Stimulated activated CD8-positive, alpha-beta memory T cell treated with anti-CD3 and anti-CD28 coated beads, Interleukin-2, amount 100 ng/mL, for 1 hour (primary cell): ENCODE data around the gene CCDC91.

ENCODE experiments used
- DNase-seq, 2 donors: peaks; one replicate each; pipeline ENCODE4 v3.0.0-alpha.2; 2020; ENCODE audit warnings: low read depth in 2 of 2

CCDC91 gene

GRCh38 chr12:28190321-28191050, at the start of gene CCDC91:
CCDC91 (plus strand) TSS chr12:28190456; CDS start chr12:28257216, 66,760 bp downstream.
- DNase-seq, result peak; percentile 68 to 79

- no peak for DNase-seq
These were observed 46.2 kb upstream of the CCDC91 start for GRCh38 chr12:28144059-28144458.

GRCh38 chr12:28144532-28144931, 45.7 kb upstream of the CCDC91 start:
- DNase-seq, result no peak

GRCh38 chr12:28145216-28145615, 45.0 kb upstream of the CCDC91 start:
- DNase-seq, result no peak

- no peak for DNase-seq
These were observed 41.0 kb upstream of the CCDC91 start for GRCh38 chr12:28149279-28149678.

- no peak for DNase-seq
These were observed 33.9 kb upstream of the CCDC91 start for GRCh38 chr12:28156362-28156761.

- no peak for DNase-seq
These were observed 33.5 kb upstream of the CCDC91 start for GRCh38 chr12:28156804-28157203.

- DNase-seq, result no peak
These were observed 31.9 kb upstream of the CCDC91 start for GRCh38 chr12:28158353-28158752.

- DNase-seq, result no peak
These were observed 30.6 kb upstream of the CCDC91 start for GRCh38 chr12:28159688-28160087.

GRCh38 chr12:28161697-28162096, 28.6 kb upstream of the CCDC91 start:
- DNase-seq, result no peak

- DNase-seq, result no peak
These were observed 27.6 kb upstream of the CCDC91 start for GRCh38 chr12:28162697-28163096.

GRCh38 chr12:28164644-28165275, 25.5 kb upstream of the CCDC91 start:
- no peak for DNase-seq

- no peak for DNase-seq
These were observed 22.2 kb upstream of the CCDC91 start for GRCh38 chr12:28167981-28168485.

- no peak for DNase-seq
These were observed 18.7 kb upstream of the CCDC91 start for GRCh38 chr12:28171356-28172060.

GRCh38 chr12:28172434-28173030, 17.7 kb upstream of the CCDC91 start:
- DNase-seq, result no peak

- no peak for DNase-seq
These were observed 16.8 kb upstream of the CCDC91 start for GRCh38 chr12:28173440-28173839.

GRCh38 chr12:28175098-28175589, 15.1 kb upstream of the CCDC91 start:
- DNase-seq, result no peak

- no peak for DNase-seq
These were observed 14.0 kb upstream of the CCDC91 start for GRCh38 chr12:28176295-28176694.

- DNase-seq, result no peak
These were observed 12.8 kb upstream of the CCDC91 start for GRCh38 chr12:28177461-28177860.

GRCh38 chr12:28177905-28178304, 12.4 kb upstream of the CCDC91 start:
- DNase-seq, result no peak

- no peak for DNase-seq
These were observed 11.5 kb upstream of the CCDC91 start for GRCh38 chr12:28178775-28179174.

- DNase-seq, result no peak
These were observed 9.5 kb upstream of the CCDC91 start for GRCh38 chr12:28180786-28181185.
